Mucosa of descending colon (tissue), 3 donors: Measurements from ENCODE around the gene PRDM16. TPM values are rescaled to one million over a fixed set of nuclear protein-coding genes. Genes with fewer than 3 reads are reported as not detected.

Experiments used
- ATAC-seq: fragments of 200-7000 bp; cut with Tn5 transposase; one replicate; pipeline ENCODE4 v1.9.1; 2020; ENCODE audit warnings: mild to moderate bottlenecking, moderate library complexity
- DNase-seq, 3 donors: peaks; one replicate each; pipeline ENCODE4 v3.0.0-alpha.2; 2020
- H3K36me3 ChIP-seq: fragments of 200-600 bp; one replicate; pipeline ENCODE4 v1.8.0; 2021; ENCODE audit warnings: low read depth, mild to moderate bottlenecking
- H3K4me1 ChIP-seq: fragments of 200-600 bp; one replicate; pipeline ENCODE4 v1.8.0; 2021; ENCODE audit warnings: low read depth, mild to moderate bottlenecking
- H3K4me3 ChIP-seq: fragments of 200-600 bp; one replicate; pipeline ENCODE4 v1.8.0; 2021; ENCODE audit warnings: mild to moderate bottlenecking
- H3K9me3 ChIP-seq: fragments of 200-600 bp; one replicate; pipeline ENCODE4 v1.8.0; 2021; ENCODE audit warnings: mild to moderate bottlenecking
- CTCF ChIP-seq: fragments of 200-600 bp; IDR thresholded peaks from one replicate; pipeline ENCODE4 v1.8.0; 2022; ENCODE audit warnings: antibody characterized with exemption, mild to moderate bottlenecking
- intact Hi-C, 2 donors: fragments of 100-400 bp; cut with DNase I in 1 of 2; cut with micrococcal nuclease in 1 of 2; formaldehyde crosslinking; loops; one replicate each; pipeline versions ENCODE4 v1.11.0 to v1.11.1; 2022; cut with DNase I, micrococcal nuclease
- total RNA-seq, 3 donors: library from RNA; stranded (reverse); fragmentation: NEBNext Ultra II Directional in 2 of 3; extraction: Animal tissue kit (Norgen Biotek cat#: 25700) in 2 of 3; gene quantifications; one replicate each; pipeline versions ENCODE4 v1.2.1 to v1.2.4, GENCODE V29; 2021 to 2023
- donor health status: DM: no; HTN: no; CAD: no; lungs with moderate emphysema.
- donor health status: DM: no; HTN: no; CAD: no.
- donor health status: DM: no; HTN: yes; CAD: no.

Gene PRDM16
- total RNA-seq, 3 donors from 2014 or later: 1.6 to 2.5 (median 2.4) TPM

GRCh38 chr1:3266870-3267549 lies 198.0 kb downstream of the PRDM16 start:
- DNase-seq: no peak
- Histone ChIP-seq H3K9me3 (no peaks in the 10 kb centered on the region), H3K4me1 (no peaks in the 10 kb centered on the region), H3K4me3 (no peak overlapping the region), H3K36me3 (no peaks in the 10 kb centered on the region)
- intact Hi-C loops: no loop called here
- TF ChIP-seq CTCF: no peak
- ATAC-seq: no peak

GRCh38 chr1:3267550-3268270 lies 198.7 kb downstream of the PRDM16 start:
- ATAC-seq: no peak
- intact Hi-C loops: no loop called here

GRCh38 chr1:3268281-3268680 lies 199.3 kb downstream of the PRDM16 start:
- TF ChIP-seq CTCF: no peak
- H3K36me3 ChIP-seq: no peaks in the 10 kb centered on the region
- no peak overlapping the region for H3K4me3 ChIP-seq
- no peaks in the 10 kb centered on the region for H3K9me3 ChIP-seq
- DNase-seq: no peak
- no peaks in the 10 kb centered on the region for H3K4me1 ChIP-seq
- intact Hi-C loops: no loop called here
- ATAC-seq: no peak

More at GRCh38 chr1:3267550-3268270, 198.7 kb downstream of the PRDM16 start:
- no peak for DNase-seq
- Histone ChIP-seq H3K4me1 (no peaks in the 10 kb centered on the region), H3K9me3 (no peaks in the 10 kb centered on the region), H3K4me3 (no peak overlapping the region), H3K36me3 (no peaks in the 10 kb centered on the region)
- TF ChIP-seq CTCF: no peak

GRCh38 chr1:3270403-3271245 lies 201.6 kb downstream of the PRDM16 start:
- no peaks in the 10 kb centered on the region for H3K9me3 ChIP-seq
- H3K36me3 ChIP-seq: no peaks in the 10 kb centered on the region
- no peaks in the 10 kb centered on the region for H3K4me1 ChIP-seq
- H3K4me3 ChIP-seq: no peak overlapping the region
- no peak for TF ChIP-seq CTCF
- ATAC-seq: no peak
- intact Hi-C loops: no loop called here
- DNase-seq: no peak

- H3K36me3 ChIP-seq: no peaks in the 10 kb centered on the region
- H3K9me3 ChIP-seq: no peaks in the 10 kb centered on the region
- no peak for ATAC-seq
- no peaks in the 10 kb centered on the region for H3K4me1 ChIP-seq
- DNase-seq: no peak
- H3K4me3 ChIP-seq: no peak overlapping the region
- intact Hi-C loops: no loop called here
- TF ChIP-seq CTCF: no peak
These were observed 202.9 kb downstream of the PRDM16 start for GRCh38 chr1:3271866-3272265.
